ENCODE measurements around the gene IL17REL. TPM values are rescaled to one million over a fixed set of nuclear protein-coding genes. Genes with fewer than 3 reads are reported as not detected.
"Not testable (repeated sequence)": the region's sequence is repeated elsewhere in the genome, so short reads cannot be mapped to it uniquely, and the experiment has no call there.

IL17REL gene
- total RNA-seq, 1 donor from 2014 or later = not detected

DNA sequence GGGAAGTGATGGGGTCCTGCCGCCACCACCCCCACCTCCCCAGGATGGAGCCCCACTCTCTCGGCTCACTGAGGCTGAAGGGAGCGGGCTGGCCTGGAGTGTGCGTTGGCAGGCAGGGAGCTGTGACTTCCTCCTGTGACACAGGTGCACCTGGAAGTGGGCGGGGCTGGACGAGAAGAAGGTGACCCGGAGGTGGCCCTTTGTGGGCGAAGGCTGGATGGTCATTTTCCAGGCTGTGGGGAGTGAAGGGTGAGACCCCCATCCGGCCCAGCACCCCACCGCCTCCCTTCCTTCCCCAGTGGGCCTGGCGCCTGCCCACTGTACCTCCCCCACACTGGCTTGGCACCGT, 15.3 kb downstream of the IL17REL start:
- DNase-seq (ENCODE audit: missing footprints) (no peak), ATAC-seq (no peak)
- intact Hi-C loops (cut with DNase I) = no loop called here

DNA sequence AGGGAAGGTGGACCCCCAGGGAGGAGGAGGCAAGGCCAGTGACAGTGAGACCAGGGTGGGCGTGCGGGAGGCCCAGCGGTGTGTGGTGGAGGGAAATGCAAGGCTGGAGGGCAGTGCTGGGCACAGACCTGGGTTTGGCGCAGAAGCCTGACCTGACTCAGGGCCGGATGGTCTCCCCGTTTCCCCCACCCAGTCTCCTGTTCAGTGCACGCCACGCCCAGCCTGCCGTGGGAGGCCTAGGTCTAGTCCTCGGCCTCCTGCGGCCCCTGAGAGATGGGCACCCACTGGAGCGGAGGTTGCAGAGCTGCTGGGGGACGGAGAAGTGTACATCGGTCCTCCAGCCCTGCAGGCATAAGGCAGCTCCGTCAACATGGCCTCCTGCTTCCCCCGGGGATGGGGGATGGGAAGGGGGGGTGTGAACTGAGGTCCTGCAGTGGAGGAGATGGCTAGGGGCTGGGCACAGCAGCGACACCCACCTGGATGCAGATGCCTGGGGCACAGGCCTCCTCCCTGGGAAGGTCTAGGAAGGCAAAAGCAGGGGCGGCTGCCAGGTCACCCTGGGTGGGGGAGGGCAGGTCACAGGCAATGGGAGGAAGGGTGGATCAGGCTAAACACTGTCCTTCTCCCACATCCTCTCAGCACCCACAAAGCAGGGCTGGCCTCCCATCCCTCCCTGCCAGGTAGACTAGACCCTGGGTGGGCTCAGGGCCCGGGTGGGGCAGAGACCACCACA, 15.9 kb downstream of the IL17REL start:
- intact Hi-C loops (cut with DNase I) = no loop called here
- no peak for ATAC-seq

DNA sequence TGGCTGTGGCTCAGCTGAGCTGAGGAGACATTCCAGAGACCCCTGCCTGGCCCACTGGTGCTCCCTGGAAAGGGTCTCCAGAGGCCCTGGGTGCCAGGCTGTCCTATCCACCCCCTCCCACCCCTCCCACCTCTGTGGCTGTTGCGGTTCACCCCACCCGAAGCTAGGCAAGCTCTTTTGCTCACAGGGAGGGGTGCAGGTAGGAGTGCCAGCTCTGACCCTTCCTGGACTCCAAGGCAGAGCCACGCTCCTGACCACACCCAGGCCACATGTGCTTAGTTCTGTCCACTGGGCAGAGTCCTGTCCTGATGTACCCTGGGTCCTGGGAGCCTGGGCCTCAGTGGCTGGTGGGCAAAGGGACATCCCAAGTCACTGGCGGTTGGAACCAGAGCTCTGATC, 16.4 kb downstream of the IL17REL start:
- DNase-seq (ENCODE audit: missing footprints) (no peak), ATAC-seq (no peak)
- intact Hi-C loops (cut with DNase I) = no loop called here

More for the DNA sequence above, 15.9 kb downstream of the IL17REL start:
- no peak for DNase-seq (ENCODE audit: missing footprints)

DNA sequence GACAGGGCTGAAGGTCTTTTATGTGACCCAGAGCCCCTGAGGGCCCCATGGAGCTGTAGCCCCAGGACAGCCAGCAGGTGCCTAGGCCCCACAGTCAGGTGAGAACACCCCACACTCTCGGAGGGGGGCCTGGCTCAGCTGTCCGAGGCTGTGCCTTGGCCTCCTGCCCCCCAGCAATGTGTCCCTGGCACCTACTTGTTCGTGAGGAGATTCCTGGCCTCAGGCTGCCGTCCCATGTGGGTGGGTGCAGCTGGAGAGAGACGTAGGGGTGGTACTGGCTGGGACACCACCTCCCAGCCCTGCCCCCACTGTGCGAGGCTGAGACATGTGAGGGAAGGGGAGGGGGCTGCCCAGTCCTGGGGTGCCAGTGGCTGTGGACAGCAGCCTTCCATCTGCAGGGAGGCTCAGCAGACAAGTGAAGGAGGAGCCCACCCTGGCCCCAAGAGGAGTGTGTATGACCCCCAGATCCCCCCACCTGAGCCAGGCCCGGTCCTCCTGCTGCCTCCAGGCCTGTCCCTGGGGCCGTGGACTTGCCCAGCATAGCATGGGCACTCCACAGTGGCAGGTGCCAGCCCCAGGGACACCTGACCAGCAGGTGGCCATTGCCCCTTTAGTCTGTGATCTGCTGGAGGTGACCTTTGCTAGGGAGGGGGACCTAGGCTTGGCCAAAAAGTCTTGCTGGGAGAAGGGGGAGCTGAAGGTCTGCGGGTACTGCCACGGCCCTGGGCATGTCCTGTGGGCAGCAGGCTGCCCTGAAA, 17.0 kb downstream of the IL17REL start:
- intact Hi-C loops (cut with DNase I) = no loop called here
- ATAC-seq = no peak

DNA sequence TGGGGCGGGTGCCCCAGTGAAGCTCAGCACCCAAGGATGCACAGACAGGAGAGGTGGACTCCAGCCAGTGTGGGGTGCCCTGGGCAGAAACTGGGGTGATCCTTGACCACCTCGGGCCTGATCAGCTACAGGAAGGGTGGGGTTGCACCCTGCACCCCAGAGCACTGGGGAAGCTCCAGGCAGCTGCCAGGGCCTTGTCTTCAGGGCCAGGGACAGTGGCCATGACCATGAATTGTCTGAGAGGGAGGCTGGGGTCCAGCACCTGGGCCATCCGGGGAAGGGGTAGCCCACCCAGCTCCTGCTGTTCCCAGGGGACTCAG, 17.6 kb downstream of the IL17REL start:
- DNase-seq (ENCODE audit: missing footprints) (no peak), ATAC-seq (no peak)
- intact Hi-C loops (cut with DNase I) = no loop called here

More for the DNA sequence above, 17.0 kb downstream of the IL17REL start:
- no peak for DNase-seq (ENCODE audit: missing footprints)

GRCh38 chr22:49994361-49995040, 18.1 kb downstream of the IL17REL start:
- ATAC-seq (no peak), DNase-seq (ENCODE audit: missing footprints) (no peak)
- intact Hi-C loops (cut with DNase I) = loop anchor here (5.0 kb wide), 1 partner anchor 38 kb away; no protein-coding TSS in a partner anchor

- intact Hi-C loops (cut with DNase I) = loop anchor here (1.0 to 5.0 kb wide), 2 partner anchors 38 to 64 kb away; no protein-coding TSS in a partner anchor
Observed at GRCh38 chr22:49993649-49994360, 18.8 kb downstream of the IL17REL start.

DNA sequence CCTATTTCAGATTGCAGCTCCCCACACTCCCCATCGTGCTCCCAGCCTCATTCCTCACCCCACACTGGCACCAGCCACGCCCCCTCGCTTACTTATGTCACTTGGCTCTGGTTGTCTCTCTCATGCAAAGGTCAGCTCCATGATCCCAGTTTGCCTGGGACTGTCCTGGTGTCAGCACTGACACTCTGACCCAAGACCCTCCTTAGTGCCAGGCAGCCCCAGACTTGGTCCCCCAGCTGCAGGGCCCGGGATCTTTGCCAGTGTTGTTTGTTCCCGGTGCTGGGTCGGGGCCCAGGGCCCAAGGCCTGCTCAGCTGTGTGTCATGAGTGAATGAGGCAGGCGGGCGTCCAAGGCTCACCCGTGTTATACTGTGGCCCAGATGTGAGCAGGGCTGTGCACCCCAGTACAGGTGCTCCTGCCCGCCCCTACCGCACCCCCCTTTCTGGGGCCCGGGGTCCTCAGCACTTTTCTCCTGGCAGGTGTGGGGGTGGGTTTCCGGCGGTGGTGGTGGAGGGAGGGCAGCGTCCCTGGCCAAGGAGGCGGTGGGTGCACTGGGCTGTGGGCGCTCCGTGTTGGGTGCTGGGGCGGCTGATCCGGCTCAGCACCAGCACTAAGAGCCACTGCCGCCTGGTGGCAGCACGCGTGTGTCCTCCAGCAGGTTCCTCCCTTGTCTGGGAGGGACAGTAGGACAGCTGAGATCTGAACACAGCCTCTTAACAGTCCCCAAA, 19.5 kb downstream of the IL17REL start:
- intact Hi-C loops (cut with DNase I) = loop anchor here (1.0 to 5.0 kb wide), 2 partner anchors 39 to 63 kb away; no protein-coding TSS in a partner anchor
- ATAC-seq (peak; percentile 78), DNase-seq (ENCODE audit: missing footprints) (peak; percentile 90)

More at GRCh38 chr22:49993649-49994360, 18.8 kb downstream of the IL17REL start:
- DNase-seq (ENCODE audit: missing footprints) (no peak), ATAC-seq (no peak)

GRCh38 chr22:49991907-49992533, 20.5 kb downstream of the IL17REL start:
- ATAC-seq = no peak
- intact Hi-C loops (cut with DNase I) = loop anchor here (5.0 kb wide), 1 partner anchor 40 kb away; no protein-coding TSS in a partner anchor
- no peak for DNase-seq (ENCODE audit: missing footprints)

DNA sequence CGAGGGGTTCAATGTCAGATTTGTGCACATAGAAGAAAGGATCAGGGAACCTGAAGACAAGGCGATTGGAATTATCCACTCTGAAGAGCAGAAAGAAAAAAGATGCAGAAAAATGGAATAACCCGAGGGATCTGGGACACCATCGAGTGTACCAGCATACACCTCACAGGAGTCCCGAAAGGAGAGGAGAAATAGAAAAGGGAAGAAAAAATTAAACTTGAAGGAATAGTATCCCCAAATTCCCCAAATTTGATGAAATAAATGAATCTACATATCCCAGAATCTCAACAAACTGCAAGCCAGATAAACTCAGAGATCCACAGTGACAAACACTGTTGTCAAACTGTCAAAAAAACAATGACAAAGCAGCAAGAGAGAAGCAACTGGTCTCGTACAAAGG, 21.4 kb downstream of the IL17REL start:
- no peak for ATAC-seq
- no peak for DNase-seq (ENCODE audit: missing footprints)
- intact Hi-C loops (cut with DNase I) = loop anchor here (5.0 kb wide), 1 partner anchor 41 kb away; no protein-coding TSS in a partner anchor

DNA sequence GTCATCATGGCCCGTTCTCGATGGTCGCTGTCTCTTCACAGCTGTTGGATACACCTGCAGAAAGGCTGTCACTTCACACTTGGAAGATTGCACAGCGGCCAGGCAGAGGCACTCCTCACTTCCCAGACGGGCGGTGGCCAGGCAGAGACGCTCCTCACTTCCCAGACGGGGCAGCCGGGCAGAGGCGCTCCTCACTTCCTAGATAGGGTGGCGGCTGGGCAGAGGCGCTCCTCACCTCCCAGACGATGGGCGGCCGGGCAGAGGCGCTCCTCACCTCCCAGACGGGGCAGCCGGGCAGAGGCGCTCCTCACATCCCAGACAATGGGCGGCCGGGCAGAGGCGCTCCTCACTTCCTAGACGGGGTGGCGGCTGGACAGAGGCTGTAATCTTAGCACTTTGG, 22.7 kb downstream of the IL17REL start:
- ATAC-seq; DNase-seq (ENCODE audit: missing footprints): not testable (repeated sequence)
- intact Hi-C loops (cut with DNase I) = loop anchor here (5.0 kb wide), 1 partner anchor 42 kb away; no protein-coding TSS in a partner anchor

GRCh38 chr22:49986325-49986724, 26.2 kb downstream of the IL17REL start:
- DNase-seq (ENCODE audit: missing footprints) = no peak
- no peak for ATAC-seq
- intact Hi-C loops (cut with DNase I) = no loop called here

DNA sequence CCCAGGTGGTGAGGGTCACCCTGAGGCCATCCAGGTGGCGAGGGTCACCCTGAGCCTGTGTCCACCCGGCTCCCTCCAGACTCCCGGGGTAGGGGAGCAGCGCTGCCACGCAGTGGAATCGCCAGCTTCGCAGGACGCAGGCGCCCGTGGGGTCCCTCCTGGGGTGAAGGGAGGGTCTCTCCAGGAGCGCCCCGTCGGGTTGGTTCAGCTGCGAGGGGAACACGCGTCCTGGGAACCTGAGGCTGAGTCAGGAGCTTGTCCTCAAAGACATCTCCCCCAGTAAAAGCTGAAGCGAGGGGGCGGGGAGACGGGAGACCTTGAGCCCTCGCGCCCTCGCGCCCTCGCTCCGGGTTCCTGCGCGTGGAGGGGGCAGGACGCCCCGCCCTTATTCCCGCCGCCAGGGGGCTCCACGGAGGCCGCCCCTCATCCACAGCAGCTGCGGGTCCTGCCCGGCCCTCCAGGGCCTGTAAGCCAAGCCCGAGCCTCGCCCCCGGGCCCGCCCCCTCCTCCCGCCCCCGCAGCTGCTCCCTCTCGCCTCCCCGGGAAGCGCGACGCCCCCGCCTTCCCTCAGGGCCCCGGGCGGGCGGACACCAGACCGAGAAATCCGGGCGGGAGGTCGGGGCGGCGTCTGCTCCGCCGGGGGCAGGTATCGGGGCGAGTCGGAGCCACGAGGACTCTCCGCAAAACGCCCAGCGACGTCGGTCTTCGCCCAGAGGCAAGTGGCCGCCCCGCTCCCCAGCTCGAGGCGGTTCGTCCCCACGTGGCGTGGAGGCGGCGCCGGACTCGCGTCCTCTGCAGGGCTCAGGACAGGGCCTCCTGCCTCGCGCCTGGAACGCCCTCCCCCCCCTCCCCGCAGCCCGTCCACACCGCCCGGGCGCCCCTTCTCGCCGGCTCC, 29.2 kb downstream of the IL17REL start:
- no peak for DNase-seq (ENCODE audit: missing footprints)
- no peak for ATAC-seq
- intact Hi-C loops (cut with DNase I) = no loop called here

DNA sequence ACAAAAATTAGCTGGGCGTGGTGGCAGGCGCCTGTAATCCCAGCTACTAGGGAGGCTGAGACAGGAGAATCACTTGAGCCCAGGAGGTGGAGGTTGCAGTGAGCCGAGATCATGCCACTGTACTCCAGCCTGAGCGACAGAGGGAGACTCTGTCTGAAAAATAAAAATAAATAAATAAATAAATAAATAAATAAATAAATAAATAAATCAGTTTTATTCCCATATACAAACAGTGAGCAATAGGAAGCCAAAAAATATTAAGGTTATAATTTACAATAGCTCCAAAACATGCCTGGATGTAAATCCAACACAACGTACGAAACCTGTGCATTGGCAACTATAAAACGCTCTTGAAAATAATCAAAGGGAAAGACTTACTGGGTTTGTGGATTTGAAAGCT, 30.8 kb downstream of the IL17REL start:
- intact Hi-C loops (cut with DNase I); DNase-seq (ENCODE audit: missing footprints); ATAC-seq: not testable (repeated sequence)

DNA sequence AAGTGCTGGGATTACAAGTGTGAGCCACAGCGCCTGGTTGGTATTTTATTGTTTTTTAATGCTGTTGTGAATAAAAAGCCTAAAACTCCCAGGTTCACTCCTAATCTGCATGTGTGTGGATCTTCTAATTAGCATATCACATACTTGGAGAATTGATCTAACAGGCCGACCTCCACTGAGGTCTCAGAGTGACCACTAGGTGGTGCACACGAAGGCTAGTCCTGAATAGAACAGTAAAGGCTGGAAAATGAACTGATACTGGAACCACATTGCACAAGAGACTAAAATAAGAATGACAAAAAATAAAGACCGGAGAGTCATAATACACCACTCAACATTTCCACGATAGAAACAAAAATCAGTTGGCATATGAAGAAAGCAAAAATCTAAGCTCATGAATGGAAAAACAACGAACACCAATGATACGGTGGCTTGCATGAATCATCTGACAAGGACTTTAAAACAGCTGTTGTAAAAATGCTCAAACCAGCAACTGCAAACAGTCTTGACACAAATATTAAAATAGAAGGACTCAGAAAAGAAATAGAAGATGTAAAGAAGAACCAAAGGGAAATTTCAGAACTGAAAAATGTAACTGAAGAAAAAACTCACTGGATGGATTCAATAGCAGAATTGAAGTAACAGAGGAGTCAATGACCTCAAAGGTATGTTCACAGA, 32.8 kb downstream of the IL17REL start:
- intact Hi-C loops (cut with DNase I) = no loop called here
- DNase-seq (ENCODE audit: missing footprints) (no peak), ATAC-seq (no peak)

DNA sequence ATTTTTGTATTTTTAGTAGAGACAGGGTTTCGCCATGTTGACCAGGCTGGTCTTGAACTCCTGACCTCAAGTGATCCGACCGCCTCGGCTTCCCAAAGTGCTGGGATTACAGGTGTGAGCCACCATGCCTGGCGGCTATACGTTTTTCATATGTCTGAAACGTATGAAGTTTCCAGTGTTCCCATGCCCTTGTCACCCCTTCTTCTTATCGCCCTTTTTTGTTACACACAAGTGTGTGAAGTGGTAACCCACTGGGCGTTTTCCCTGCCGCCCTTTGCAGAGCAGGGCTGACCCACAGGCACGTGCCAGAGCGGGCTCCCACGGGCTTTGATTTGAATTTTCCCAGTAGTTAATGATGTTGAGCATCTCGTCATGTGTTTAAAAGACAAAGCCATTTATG, 35.0 kb downstream of the IL17REL start:
- intact Hi-C loops (cut with DNase I) = no loop called here
- no peak for ATAC-seq
- DNase-seq (ENCODE audit: missing footprints) = peak; percentile 41
